HepG2 (cell line): ENCODE data around the gene GLIS1. TPM values are rescaled to one million over a fixed set of nuclear protein-coding genes. Genes with fewer than 3 reads are reported as not detected.

Experiments
- ATAC-seq: fragments of 200-7000 bp; cut with Tn5 transposase; 3 replicates; pipeline ENCODE4 v1.9.1; 2020; ENCODE audit warnings: mild to moderate bottlenecking, moderate library complexity
- BruUV-seq: library from RNA; stranded (reverse); fragments of 400-500 nt; replicated peaks from 2 replicates; lab custom pipeline; 2021; lab: Mats Ljungman, UMichigan
- CTCF ChIA-PET: fragments of 300-600 bp; formaldehyde crosslinking; extraction: SDS; loops from one replicate; lab custom pipeline; 2021; ENCODE audit warnings: low total read pairs, inconsistent platforms, low intra/inter-chr PET ratio; lab: Yijun Ruan, JAX
- POLR2A ChIA-PET: fragments of 350-600 bp; sonication (Branson Sonifier 250); formaldehyde crosslinking; loops from one replicate; lab custom pipeline; 2020; ENCODE audit warnings: antibody characterized with exemption, inconsistent platforms; lab: Yijun Ruan, JAX
- DNase-seq: peaks from one replicate; pipeline ENCODE4 v3.0.0-alpha.2; 2015; ENCODE audit warnings: low spot score
- FAIRE-seq: peaks from 3 replicates; lab custom pipeline; 2011; peaks lifted over from hg19 to GRCh38; lab: Jason Lieb, UNC
- H2AFZ ChIP-seq: one replicate; pipeline ENCODE4 v1.6.1; 2011; ENCODE audit warnings: low read length, inconsistent platforms
- H3K27ac ChIP-seq: fragments of 300-600 bp; 3 replicates; pipeline ENCODE4 v1.8.0; 2011; ENCODE audit warnings: mixed run types, mild to moderate bottlenecking, mixed read lengths, low read length, inconsistent platforms; ENCODE audit not compliant: insufficient read depth; ENCODE audit errors: extremely low read length
- H3K27me3 ChIP-seq, 2 experiments: fragments of 200-600 bp in 1 of 2; 2 replicates in 1 of 2; 3 replicates in 1 of 2; pipeline versions ENCODE4 v1.6.0 to v1.8.0; 2011; ENCODE audit warnings: low read length in 2 of 2, mild to moderate bottlenecking in 2 of 2, moderate library complexity in 2 of 2, inconsistent platforms in 1 of 2; ENCODE audit not compliant: insufficient read depth in 2 of 2, control insufficient read depth in 1 of 2
- H3K36me3 ChIP-seq, 2 experiments: fragments of 200-600 bp in 1 of 2; replicated peaks in 1 of 2; 2 replicates in 1 of 2; 3 replicates in 1 of 2; pipeline versions ENCODE4 v1.5.1 to v1.8.0; 2011; ENCODE audit warnings: low read length in 2 of 2, inconsistent platforms in 1 of 2; ENCODE audit not compliant: insufficient read depth in 2 of 2, control insufficient read depth in 1 of 2
- H3K4me1 ChIP-seq: 2 replicates; pipeline ENCODE4 v1.5.1; 2012; ENCODE audit warnings: low read length, inconsistent platforms; ENCODE audit not compliant: insufficient read depth
- H3K4me2 ChIP-seq: 2 replicates; pipeline ENCODE4 v1.6.0; 2011; ENCODE audit warnings: low read depth, low read length, inconsistent platforms
- H3K4me3 ChIP-seq, 3 experiments: fragments of 200-600 bp in 1 of 3; sonication (generic), shearing (Covaris generic) in 1 of 3; replicated peaks in 1 of 3; 2 replicates each; pipeline ENCODE4 v1.5.1; 2011 to 2016; ENCODE audit warnings: low read length in 3 of 3, inconsistent platforms in 2 of 3, low read depth in 2 of 3, mild to moderate bottlenecking in 2 of 3, control low read depth in 1 of 3, mixed read lengths in 1 of 3; ENCODE audit not compliant: insufficient read depth in 1 of 3
- H3K79me2 ChIP-seq: one replicate; pipeline ENCODE4 v1.6.1; 2011; ENCODE audit warnings: low read length, inconsistent platforms; ENCODE audit not compliant: insufficient read depth
- H3K9ac ChIP-seq: 2 replicates; pipeline ENCODE4 v1.6.0; 2011; ENCODE audit warnings: mild to moderate bottlenecking, low read depth, low read length, inconsistent platforms; ENCODE audit not compliant: insufficient read depth
- H3K9me3 ChIP-seq: 2 replicates; pipeline ENCODE4 v1.5.1; 2012; ENCODE audit warnings: mild to moderate bottlenecking, low read length
- H4K20me1 ChIP-seq: 2 replicates; pipeline ENCODE4 v1.6.0; 2011; ENCODE audit warnings: inconsistent platforms, mild to moderate bottlenecking, low read length, moderate library complexity; ENCODE audit not compliant: insufficient read depth
- CBX5 ChIP-seq: sonication (generic); formaldehyde crosslinking; IDR thresholded peaks from 2 replicates; pipeline ENCODE4 v1.4.0; 2020; ENCODE audit warnings: missing genetic modification reagents, borderline replicate concordance
- HMG20B ChIP-seq: conservative IDR thresholded peaks from 2 replicates; pipeline ENCODE4 v1.6.1; 2016; ENCODE audit warnings: missing genetic modification reagents, missing compliant biosample characterization
- NFYC ChIP-seq: IDR thresholded peaks from 2 replicates; pipeline ENCODE4 v1.6.1; 2016; ENCODE audit warnings: missing genetic modification reagents, missing compliant biosample characterization
- NKX3-1 ChIP-seq: sonication (generic); formaldehyde crosslinking; IDR thresholded peaks from 2 replicates; pipeline ENCODE4 v1.5.0; 2020; ENCODE audit warnings: missing genetic modification reagents
- RAD21 ChIP-seq: fragments of 450-650 bp; formaldehyde crosslinking; IDR thresholded peaks from 2 replicates; pipeline ENCODE4 v1.5.0; 2020; ENCODE audit warnings: mild to moderate bottlenecking
- SOX13 ChIP-seq, 3 experiments: fragments of 450-650 bp in 1 of 3; sonication (generic) in 1 of 3; formaldehyde crosslinking in 1 of 3; IDR thresholded peaks in 2 of 3; conservative IDR thresholded peaks in 1 of 3; 2 replicates each; pipeline versions ENCODE4 v1.5.0 to v1.6.1; 2016 to 2020; ENCODE audit warnings: antibody characterized with exemption in 1 of 3, mild to moderate bottlenecking in 1 of 3, missing compliant biosample characterization in 1 of 3, missing genetic modification reagents in 1 of 3, moderate library complexity in 1 of 3
- SRF ChIP-seq: IDR thresholded peaks from 2 replicates; pipeline ENCODE4 v1.6.1; 2011; ENCODE audit warnings: mild to moderate bottlenecking, low read depth, low read length, moderate library complexity
- ZNF317 ChIP-seq: sonication (generic); formaldehyde crosslinking; IDR thresholded peaks from 2 replicates; pipeline ENCODE4 v1.5.0; 2020; ENCODE audit warnings: mild to moderate bottlenecking, missing genetic modification reagents
- ZNF574 ChIP-seq: sonication (generic); formaldehyde crosslinking; IDR thresholded peaks from 2 replicates; pipeline ENCODE4 v1.4.0; 2020; ENCODE audit warnings: missing genetic modification reagents
- ZNF687 ChIP-seq: sonication (generic); formaldehyde crosslinking; IDR thresholded peaks from 2 replicates; pipeline ENCODE4 v1.5.1; 2020; ENCODE audit warnings: mild to moderate bottlenecking, missing genetic modification reagents, moderate library complexity
- WGBS: methylation state at CpG from one replicate; pipeline ENCODE4 v1.1.6; 2017; ENCODE audit warnings: low lambda C conversion rate; 5-methylcytosine and 5-hydroxymethylcytosine counted together
- in situ Hi-C: cut with HindIII; loops from 2 replicates; pipeline ENCODE4 v1.10.0; 2017; ENCODE audit warnings: low pct_unique_long_range_greater_than_20kb; ENCODE audit not compliant: extremely low pct_ligation_motif_present
- intact Hi-C: fragments of 100-400 bp; cut with micrococcal nuclease; formaldehyde crosslinking; loops from one replicate; pipeline ENCODE4 v1.10.0; 2022; ENCODE audit not compliant: unreplicated experiment
- polyA plus RNA-seq, 8 experiments: library from polyadenylated mRNA; depleted of rRNA in 3 of 8; stranded (reverse) in 7 of 8; unstranded in 1 of 8; fragments of >200 nt; fragmentation: Illumina TruSeq in 4 of 8; extraction: Trizol in 4 of 8; gene quantifications; 2 replicates each; pipeline versions ENCODE4 v1.2.1 to v1.2.3, GENCODE V29; 2011 to 2016; ENCODE audit warnings: low read depth in 4 of 8, missing spikeins in 1 of 8, mixed read lengths in 1 of 8; ENCODE audit not compliant: insufficient read depth in 1 of 8
- total RNA-seq, 5 experiments: library from RNA; depleted of rRNA; stranded (reverse); fragments of >200 nt; fragmentation: Illumina TruSeq; extraction: Trizol; gene quantifications; 2 replicates each; pipeline ENCODE4 v1.2.3, GENCODE V29; 2016; ENCODE audit warnings: low read depth in 1 of 5

The GLIS1 gene
- total and polyA plus RNA-seq, 2 of the 13 experiments (the other 11 are each of a cell fraction or from before 2014, with no cell fraction given): 0.03 TPM; not detected in 1

GRCh38 chr1:53470584-53470983 is 268.4 kb downstream of the GLIS1 start:
- H4K20me1 ChIP-seq: no peaks in the 10 kb centered on the region
- H3K4me1 ChIP-seq: no peaks in the 10 kb centered on the region
- POLR2A ChIA-PET: no interaction called here
- WGBS: 70% methylated on average over 15 of the region's 19 CpGs
- no peak overlapping the region for H2AFZ ChIP-seq
- no peak overlapping the region for H3K9ac ChIP-seq
- no peak overlapping the region for H3K4me2 ChIP-seq
- no peak overlapping the region for H3K27ac ChIP-seq
- FAIRE-seq (no peak), ATAC-seq (no peak; the same call in 2 of the 3 replicates), DNase-seq (no peak)
- no peaks in the 10 kb centered on the region for H3K9me3 ChIP-seq
- peaks cover 0 to 19% of the 10 kb centered on the region in 2 experiments; a peak in 2 of 5 replicates for H3K27me3 ChIP-seq
- H3K36me3 ChIP-seq: no peaks in the 10 kb centered on the region
- in situ Hi-C loops (no loop called here), intact Hi-C loops (no loop called here)
- CTCF ChIA-PET: no interaction called here
- no TSS peak for BruUV-seq
- no peak overlapping the region for H3K4me3 ChIP-seq
- TF ChIP-seq SOX13 (IDR thresholded peaks at IDR 0.05) (no peak), SOX13 (CRISPR knock-in tag; conservative IDR thresholded peaks at IDR 0.05 in 1 of 2, IDR thresholded peaks at IDR 0.05 in 1 of 2) (no peak), ZNF317 (no peak), SRF (no peak)
- H3K79me2 ChIP-seq: no peaks in the 10 kb centered on the region

GRCh38 chr1:53470155-53470554 is 268.8 kb downstream of the GLIS1 start:
- no peak overlapping the region for H3K9ac ChIP-seq
- H3K4me2 ChIP-seq: no peak overlapping the region
- H3K4me3 ChIP-seq: no peak overlapping the region
- no peaks in the 10 kb centered on the region for H3K79me2 ChIP-seq
- no peak overlapping the region for H3K27ac ChIP-seq
- no peaks in the 10 kb centered on the region for H3K9me3 ChIP-seq
- ChIA-PET POLR2A (no interaction called here), CTCF (no interaction called here)
- intact Hi-C loops: no loop called here
- no TSS peak for BruUV-seq
- peaks cover 0 to 15% of the 10 kb centered on the region in 2 experiments; a peak in 2 of 5 replicates for H3K27me3 ChIP-seq
- H3K36me3 ChIP-seq: no peaks in the 10 kb centered on the region
- DNase-seq (peak; percentile 42), ATAC-seq (peak; percentile 92), FAIRE-seq (no peak)
- H4K20me1 ChIP-seq: no peaks in the 10 kb centered on the region
- no peak overlapping the region for H2AFZ ChIP-seq
- in situ Hi-C loops: no loop called here
- no peaks in the 10 kb centered on the region for H3K4me1 ChIP-seq
- WGBS: 43% methylated on average over 11 of the region's 28 CpGs
- no peak for TF ChIP-seq CBX5 (CRISPR knock-in tag)
- TF ChIP-seq ZNF574: 0 out of 2 replicates have a peak, but pooled peaks have one; percentile 12
- TF ChIP-seq NFYC (CRISPR knock-in tag): no peak
- TF ChIP-seq RAD21 (CRISPR knock-in tag): peak; percentile 23; the same call in 1 of the 2 replicates
- peak; percentile 16; the same call in 1 of the 2 replicates for TF ChIP-seq ZNF687
- no peak for TF ChIP-seq HMG20B (CRISPR knock-in tag)
- no peak for TF ChIP-seq NKX3-1
